HepG2 (cell line): Measurements from ENCODE around the gene CD248. TPM values are rescaled to one million over a fixed set of nuclear protein-coding genes. Genes with fewer than 3 reads are reported as not detected.

Experiments used
- FOSL1 ChIP-seq: sonication (generic); formaldehyde crosslinking; IDR thresholded peaks from 2 replicates; pipeline ENCODE4 v1.9.0; 2021; ENCODE audit warnings: missing genetic modification reagents, borderline replicate concordance
- HMGXB3 ChIP-seq: sonication (generic); formaldehyde crosslinking; IDR thresholded peaks from 2 replicates; pipeline ENCODE4 v1.4.0; 2020; ENCODE audit warnings: missing genetic modification reagents, borderline replicate concordance
- MLLT10 ChIP-seq: sonication (generic); formaldehyde crosslinking; IDR thresholded peaks from 2 replicates; pipeline ENCODE4 v1.4.0; 2020; ENCODE audit warnings: missing genetic modification reagents
- SOX13 ChIP-seq, 3 experiments: fragments of 450-650 bp in 1 of 3; sonication (generic) in 1 of 3; formaldehyde crosslinking in 1 of 3; IDR thresholded peaks in 2 of 3; conservative IDR thresholded peaks in 1 of 3; 2 replicates each; pipeline versions ENCODE4 v1.5.0 to v1.6.1; 2016 to 2020; ENCODE audit warnings: antibody characterized with exemption in 1 of 3, mild to moderate bottlenecking in 1 of 3, missing compliant biosample characterization in 1 of 3, missing genetic modification reagents in 1 of 3, moderate library complexity in 1 of 3
- ZBTB2 ChIP-seq: sonication (generic); formaldehyde crosslinking; IDR thresholded peaks from 2 replicates; pipeline ENCODE4 v1.8.0; 2022; ENCODE audit warnings: low read depth, missing genetic modification reagents
- ZFP36L2 ChIP-seq: sonication (generic); formaldehyde crosslinking; IDR thresholded peaks from 2 replicates; pipeline ENCODE4 v1.4.0; 2020; ENCODE audit warnings: missing genetic modification reagents
- ZFP62 ChIP-seq: sonication (generic); formaldehyde crosslinking; IDR thresholded peaks from 2 replicates; pipeline ENCODE4 v1.4.0; 2020; ENCODE audit warnings: missing genetic modification reagents
- ZHX2 ChIP-seq, 2 experiments: sonication (generic) in 1 of 2; formaldehyde crosslinking in 1 of 2; IDR thresholded peaks; 2 replicates each; pipeline versions ENCODE4 v1.6.1 to v1.9.0; 2014 to 2022; ENCODE audit warnings: antibody characterized with exemption in 1 of 2, borderline replicate concordance in 1 of 2, inconsistent platforms in 1 of 2, low read depth in 1 of 2, missing genetic modification reagents in 1 of 2
- ZKSCAN1 ChIP-seq: fragments of 150-350 bp; IDR thresholded peaks from 2 replicates; pipeline ENCODE4 v1.6.1; 2014; ENCODE audit warnings: low read length
- ZNF468 ChIP-seq: sonication (generic); formaldehyde crosslinking; IDR thresholded peaks from 2 replicates; pipeline ENCODE4 v1.8.0; 2022; ENCODE audit warnings: mild to moderate bottlenecking, moderate library complexity, missing genetic modification reagents
- ZNF770 ChIP-seq: sonication (generic); formaldehyde crosslinking; IDR thresholded peaks from 2 replicates; pipeline ENCODE4 v1.5.0; 2020; ENCODE audit warnings: mild to moderate bottlenecking, missing genetic modification reagents
- polyA plus RNA-seq, 8 experiments: library from polyadenylated mRNA; depleted of rRNA in 3 of 8; stranded (reverse) in 7 of 8; unstranded in 1 of 8; fragments of >200 nt; fragmentation: Illumina TruSeq in 4 of 8; extraction: Trizol in 4 of 8; gene quantifications; 2 replicates each; pipeline versions ENCODE4 v1.2.1 to v1.2.3, GENCODE V29; 2011 to 2016; ENCODE audit warnings: low read depth in 4 of 8, missing spikeins in 1 of 8, mixed read lengths in 1 of 8; ENCODE audit not compliant: insufficient read depth in 1 of 8
- total RNA-seq, 5 experiments: library from RNA; depleted of rRNA; stranded (reverse); fragments of >200 nt; fragmentation: Illumina TruSeq; extraction: Trizol; gene quantifications; 2 replicates each; pipeline ENCODE4 v1.2.3, GENCODE V29; 2016; ENCODE audit warnings: low read depth in 1 of 5
- TF ChIP-seq, protein P1 (sequence below): IDR thresholded peaks from 2 replicates; pipeline ENCODE4 v1.6.1; 2016; ENCODE audit warnings: low read depth, borderline replicate concordance

Gene CD248
- total and polyA plus RNA-seq, 2 of the 13 experiments (the other 11 are each of a cell fraction or from before 2014, with no cell fraction given): 0.25 to 0.35 TPM

DNA sequence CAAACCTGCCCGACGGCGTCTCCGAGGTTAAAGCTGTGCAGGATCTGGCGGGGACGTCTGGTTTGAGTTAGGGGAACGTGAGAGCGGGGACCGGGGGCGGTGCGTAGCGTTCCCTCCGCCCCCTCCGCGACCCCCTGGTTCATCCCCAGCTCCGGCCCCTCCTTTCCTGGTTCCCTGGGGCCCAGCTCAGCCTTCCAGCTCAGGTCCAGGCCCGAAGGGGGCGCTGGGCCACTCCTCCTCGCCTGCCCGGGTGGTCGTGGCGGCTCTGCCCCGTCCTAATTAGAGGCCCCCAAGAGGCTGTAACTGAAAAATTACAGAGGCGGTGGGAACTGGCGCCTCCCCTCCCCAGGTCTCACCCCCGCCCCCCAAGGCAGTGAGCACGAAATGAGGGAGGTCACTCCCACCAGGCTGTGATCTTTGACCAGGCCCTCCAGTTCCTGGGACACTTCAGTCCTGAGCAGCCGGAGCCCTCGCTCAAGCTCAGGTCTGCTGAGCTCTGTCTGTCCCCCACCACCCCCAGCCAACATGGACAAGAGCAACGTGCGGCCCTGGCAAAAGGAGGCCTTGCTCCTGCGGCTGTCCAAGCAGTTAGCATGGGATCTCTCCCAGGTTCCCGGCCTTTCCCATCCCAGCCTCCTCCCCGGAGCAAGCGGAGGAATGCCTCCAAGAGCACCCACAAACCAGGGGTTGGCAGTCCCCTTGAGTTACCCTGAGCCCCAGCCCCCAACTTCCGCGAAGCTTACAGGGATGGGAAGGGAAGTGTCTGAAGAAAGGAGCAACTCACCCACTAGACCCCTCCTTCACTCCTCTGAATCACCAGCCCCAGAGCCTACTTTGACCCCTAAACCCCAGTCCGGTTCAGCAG is 3.3 kb downstream of the CD248 start (continued):
- TF ChIP-seq HMGXB3 (no peak), ZNF770 (no peak), ZFP62 (CRISPR knock-in tag) (no peak), FOSL1 (no peak), SOX13 (IDR thresholded peaks at IDR 0.05) (no peak), SOX13 (CRISPR knock-in tag; conservative IDR thresholded peaks at IDR 0.05 in 1 of 2, IDR thresholded peaks at IDR 0.05 in 1 of 2) (no peak), ZBTB2 (CRISPR knock-in tag) (no peak), ZHX2 (IDR thresholded peaks at IDR 0.05; ENCODE audit: low read depth) (no peak), ZHX2 (CRISPR knock-in tag; IDR thresholded peaks at IDR 0.05; ENCODE audit: borderline replicate concordance) (no peak), ZFP36L2 (CRISPR knock-in tag) (no peak), MLLT10 (CRISPR knock-in tag) (no peak), ZKSCAN1 (no peak), ZNF468 (CRISPR knock-in tag) (no peak)
- TF ChIP-seq, protein P1, sequence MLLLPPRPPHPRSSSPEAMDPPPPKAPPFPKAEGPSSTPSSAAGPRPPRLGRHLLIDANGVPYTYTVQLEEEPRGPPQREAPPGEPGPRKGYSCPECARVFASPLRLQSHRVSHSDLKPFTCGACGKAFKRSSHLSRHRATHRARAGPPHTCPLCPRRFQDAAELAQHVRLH: no peak; the same call in 1 of the 2 replicates
